WTC11 (cell line): Measurements from ENCODE around the gene NECTIN3.

Source experiments
- CTCF ChIP-seq: fragments of 200-600 bp; IDR thresholded peaks from 2 replicates; pipeline ENCODE4 v1.8.0; 2022; ENCODE audit warnings: antibody characterized with exemption
- E2F1 ChIP-seq: sonication (generic); formaldehyde crosslinking; IDR thresholded peaks from 2 replicates; pipeline ENCODE4 v1.8.0; 2022; ENCODE audit warnings: mild to moderate bottlenecking, missing genetic modification reagents
- E2F4 ChIP-seq: sonication (generic); formaldehyde crosslinking; IDR thresholded peaks from 2 replicates; pipeline ENCODE4 v1.8.1; 2022; ENCODE audit warnings: low read depth, mild to moderate bottlenecking, moderate library complexity, missing genetic modification reagents, borderline replicate concordance
- MLX ChIP-seq: sonication (generic); formaldehyde crosslinking; IDR thresholded peaks from 2 replicates; pipeline ENCODE4 v1.8.1; 2023; ENCODE audit warnings: mild to moderate bottlenecking, missing genetic modification reagents, moderate library complexity
- USF2 ChIP-seq: sonication (generic); formaldehyde crosslinking; IDR thresholded peaks from 2 replicates; pipeline ENCODE4 v1.8.1; 2023; ENCODE audit warnings: mild to moderate bottlenecking, missing genetic modification reagents, moderate library complexity

GRCh38 chr3:111134302-111134701 lies 62.7 kb downstream of the NECTIN3 start:
- no peak for TF ChIP-seq CTCF
- TF ChIP-seq USF2 (CRISPR knock-in tag), result no peak
- TF ChIP-seq E2F4 (CRISPR knock-in tag), result no peak
- TF ChIP-seq E2F1, result no peak
- no peak for TF ChIP-seq MLX (CRISPR knock-in tag)
